Activated CD8-positive, alpha-beta T cell treated with anti-CD3 and anti-CD28 coated beads for 36 hours (primary cell): ENCODE results near the gene MAGI2. TPM values are rescaled to one million over a fixed set of nuclear protein-coding genes. Genes with fewer than 3 reads are reported as not detected.

Experiments used
- ATAC-seq: fragments of 200-7000 bp; cut with Tn5 transposase; one replicate; pipeline ENCODE4 v1.10.0; 2021; ENCODE audit warnings: mild to moderate bottlenecking, moderate library complexity
- CTCF ChIA-PET: fragments of 350-600 bp; sonication (Branson Sonifier 250); formaldehyde crosslinking; loops from one replicate; lab custom pipeline; 2021; ENCODE audit warnings: antibody characterized with exemption; lab: Charles Lee
- POLR2A ChIA-PET: fragments of 350-600 bp; sonication (Branson Sonifier 250); formaldehyde crosslinking; loops from one replicate; lab custom pipeline; 2021; ENCODE audit warnings: antibody characterized with exemption; lab: Charles Lee
- DNase-seq: peaks from one replicate; pipeline ENCODE4 v3.0.0-alpha.2; 2020
- H3K27ac Mint-ChIP-seq: one replicate; pipeline ENCODE4 v1.8.0; 2021; ENCODE audit warnings: mild to moderate bottlenecking, mixed read lengths
- H3K27me3 Mint-ChIP-seq: one replicate; pipeline ENCODE4 v1.8.0; 2021; ENCODE audit warnings: mixed read lengths
- H3K36me3 Mint-ChIP-seq: one replicate; pipeline ENCODE4 v1.8.0; 2021; ENCODE audit warnings: low read depth, mixed read lengths
- H3K4me1 Mint-ChIP-seq: one replicate; pipeline ENCODE4 v1.8.0; 2021; ENCODE audit warnings: low read depth, mixed read lengths
- H3K4me3 Mint-ChIP-seq: one replicate; pipeline ENCODE4 v1.8.0; 2021; ENCODE audit warnings: mild to moderate bottlenecking, moderate library complexity, mixed read lengths
- H3K9me3 Mint-ChIP-seq: one replicate; pipeline ENCODE4 v1.8.0; 2021; ENCODE audit warnings: mixed read lengths
- CTCF ChIP-seq: fragments of 200-600 bp; IDR thresholded peaks from one replicate; pipeline ENCODE4 v1.8.0; 2022; ENCODE audit warnings: antibody characterized with exemption, mild to moderate bottlenecking
- intact Hi-C: fragments of 100-400 bp; cut with micrococcal nuclease; formaldehyde crosslinking; loops from one replicate; pipeline ENCODE4 v1.10.0; 2022
- total RNA-seq, 2 experiments: library from RNA; stranded (reverse); gene quantifications; one replicate each; pipeline ENCODE4 v1.2.3, GENCODE V29; 2021

Gene MAGI2
- total RNA-seq, 2 experiments from 2014 or later, result 0.04 to 0.09 TPM

DNA sequence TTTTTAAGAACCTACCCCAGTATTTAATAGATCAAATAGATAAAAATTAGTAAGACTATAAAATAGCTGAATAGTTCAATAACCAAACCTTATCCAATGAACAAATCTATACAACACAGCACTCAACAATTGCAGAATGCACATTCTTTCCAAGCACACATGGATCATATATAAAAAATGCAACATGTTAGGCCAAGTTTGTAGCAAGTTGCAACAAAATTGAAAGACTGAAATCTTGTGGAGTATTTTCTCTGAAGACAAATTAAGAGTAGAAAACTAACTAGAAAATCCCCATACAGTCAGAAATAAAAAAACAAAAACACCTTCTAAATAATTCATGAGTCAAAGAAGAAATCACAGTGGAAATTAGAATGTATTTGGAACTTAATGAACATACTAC, 1337.6 kb downstream of the MAGI2 start:
- ChIA-PET POLR2A (no interaction called here), CTCF (interaction anchor here (0.7 kb wide), 1 partner anchor 1065 kb away, joined by 3 read pairs; no protein-coding TSS in a partner anchor)
- ATAC-seq (no peak), DNase-seq (no peak)
- no peaks in the 10 kb centered on the region for H3K4me1 Mint-ChIP-seq
- H3K27me3 Mint-ChIP-seq, result peaks cover 24% of the 10 kb centered on the region
- TF ChIP-seq CTCF, result no peak
- no peaks in the 10 kb centered on the region for H3K36me3 Mint-ChIP-seq
- H3K4me3 Mint-ChIP-seq, result no peak overlapping the region
- H3K27ac Mint-ChIP-seq, result no peak overlapping the region
- H3K9me3 Mint-ChIP-seq, result no peaks in the 10 kb centered on the region
- intact Hi-C loops, result no loop called here

DNA sequence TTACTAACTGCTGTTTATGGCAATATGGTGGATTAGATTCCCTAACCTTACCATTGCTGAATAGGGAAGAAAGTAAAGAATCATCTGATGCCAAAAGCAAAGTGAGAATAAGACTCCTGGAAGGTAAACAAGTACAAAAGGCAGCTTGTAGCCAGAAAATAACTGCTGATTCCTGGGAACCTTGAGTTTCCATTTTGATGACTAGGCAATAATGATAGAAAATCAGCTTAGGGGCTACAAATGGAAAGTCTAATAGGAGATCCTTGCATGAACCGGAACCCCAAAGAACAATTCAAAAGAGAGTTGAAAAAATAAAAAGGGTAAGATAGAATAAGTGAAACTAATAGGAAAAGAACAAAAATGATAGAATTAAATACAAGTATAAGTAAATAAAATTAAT, 1338.5 kb downstream of the MAGI2 start:
- intact Hi-C loops, result no loop called here
- H3K4me3 Mint-ChIP-seq, result no peak overlapping the region
- H3K9me3 Mint-ChIP-seq, result no peaks in the 10 kb centered on the region
- ChIA-PET CTCF (no interaction called here), POLR2A (no interaction called here)
- H3K27me3 Mint-ChIP-seq, result peaks cover 24% of the 10 kb centered on the region
- H3K27ac Mint-ChIP-seq, result no peak overlapping the region
- TF ChIP-seq CTCF, result no peak
- DNase-seq (no peak), ATAC-seq (no peak)
- H3K36me3 Mint-ChIP-seq, result no peaks in the 10 kb centered on the region
- H3K4me1 Mint-ChIP-seq, result no peaks in the 10 kb centered on the region

DNA sequence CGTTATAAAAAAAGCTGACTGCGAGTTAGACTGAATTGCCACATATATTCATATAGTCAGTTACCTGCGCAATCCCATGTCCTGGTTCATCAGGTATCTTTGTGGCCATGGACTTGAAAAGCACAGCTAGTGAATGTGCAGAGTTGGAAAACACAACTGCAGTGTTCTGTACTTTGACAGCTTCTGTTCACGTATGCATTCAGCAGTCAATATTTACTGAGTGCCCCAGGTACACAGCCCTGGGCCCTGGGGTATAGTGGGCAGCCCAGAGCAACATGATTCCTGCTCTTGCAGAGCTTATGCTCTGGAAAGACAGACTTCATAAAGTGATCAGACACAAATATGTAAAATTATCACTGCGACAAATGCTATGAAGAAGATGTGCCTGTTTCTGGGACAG, 1341.0 kb downstream of the MAGI2 start:
- no peaks in the 10 kb centered on the region for H3K4me1 Mint-ChIP-seq
- H3K27ac Mint-ChIP-seq, result no peak overlapping the region
- TF ChIP-seq CTCF, result no peak
- intact Hi-C loops, result no loop called here
- H3K27me3 Mint-ChIP-seq, result peaks cover 27% of the 10 kb centered on the region
- ATAC-seq, result no peak
- H3K4me3 Mint-ChIP-seq, result no peak overlapping the region
- no peak for DNase-seq
- CTCF ChIA-PET, result interaction anchor here (1.7 kb wide), 1 partner anchor 73 kb away, joined by 4 read pairs; no protein-coding TSS in a partner anchor
- no peaks in the 10 kb centered on the region for H3K36me3 Mint-ChIP-seq
- H3K9me3 Mint-ChIP-seq, result no peaks in the 10 kb centered on the region
- POLR2A ChIA-PET, result no interaction called here

GRCh38 chr7:78111386-78111785, 1342.1 kb downstream of the MAGI2 start:
- POLR2A ChIA-PET, result no interaction called here
- Mint-ChIP-seq H3K4me1 (no peaks in the 10 kb centered on the region), H3K4me3 (no peak overlapping the region), H3K9me3 (no peaks in the 10 kb centered on the region), H3K36me3 (no peaks in the 10 kb centered on the region), H3K27ac (no peak overlapping the region), H3K27me3 (peaks cover 28% of the 10 kb centered on the region)
- CTCF ChIA-PET, result no interaction called here
- no peak for TF ChIP-seq CTCF
- ATAC-seq, result no peak
- intact Hi-C loops, result no loop called here
- no peak for DNase-seq

DNA sequence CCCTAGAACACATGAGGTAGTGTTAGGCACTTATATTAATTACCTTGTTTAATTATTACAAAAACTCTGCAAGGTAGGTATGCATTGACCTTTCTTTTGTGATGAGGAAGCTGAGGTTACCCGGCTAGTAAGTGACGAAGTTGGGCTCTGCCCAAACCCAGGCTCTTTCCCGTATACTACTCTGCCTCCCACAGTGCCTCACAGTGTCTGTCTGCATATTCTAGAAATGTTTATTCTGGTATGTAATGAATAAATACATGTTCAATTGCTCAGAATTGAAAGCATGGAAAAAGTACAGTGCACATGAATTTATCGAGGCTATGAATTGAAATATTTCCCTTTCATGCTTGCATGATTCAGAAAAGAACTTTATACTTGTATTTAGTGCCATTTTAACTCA, 1350.0 kb downstream of the MAGI2 start:
- ATAC-seq, result no peak
- H3K27me3 Mint-ChIP-seq, result peaks cover 13% of the 10 kb centered on the region
- POLR2A ChIA-PET, result no interaction called here

More for the DNA sequence above, 1350.0 kb downstream of the MAGI2 start:
- Mint-ChIP-seq H3K27ac (no peak overlapping the region), H3K4me3 (no peak overlapping the region), H3K4me1 (no peaks in the 10 kb centered on the region), H3K9me3 (no peaks in the 10 kb centered on the region), H3K36me3 (no peaks in the 10 kb centered on the region)
- intact Hi-C loops, result no loop called here
- no peak for TF ChIP-seq CTCF
- DNase-seq, result no peak
- CTCF ChIA-PET, result no interaction called here
